OCI-LY7 (cell line): ENCODE measurements around the gene TIMM17B. TPM values are rescaled to one million over a fixed set of nuclear protein-coding genes. Genes with fewer than 3 reads are reported as not detected.

Experiments used
- BruUV-seq: library from RNA; stranded (reverse); fragments of 400-500 nt; replicated peaks from 2 replicates; lab custom pipeline; 2021; lab: Mats Ljungman, UMichigan
- CTCF ChIA-PET: fragments of 300-600 bp; sonication (Branson Sonifier 250); formaldehyde crosslinking; loops from one replicate; lab custom pipeline; 2022; ENCODE audit warnings: antibody characterized with exemption; ENCODE audit not compliant: unreplicated experiment; lab: Charles Lee
- POLR2A ChIA-PET: fragments of 300-600 bp; sonication (Branson Sonifier 250); formaldehyde crosslinking; loops from one replicate; lab custom pipeline; 2022; ENCODE audit warnings: antibody characterized with exemption; lab: Charles Lee
- DNase-seq: peaks from one replicate; pipeline ENCODE4 v3.0.0-alpha.2; 2015; ENCODE audit warnings: low spot score
- H2AFZ ChIP-seq: fragments of 200-600 bp; sonication (generic), shearing (Covaris generic); 2 replicates; pipeline ENCODE4 v1.6.1; 2014; ENCODE audit warnings: mild to moderate bottlenecking, antibody characterized with exemption, low read length, moderate library complexity
- H3K27ac ChIP-seq: fragments of 200-600 bp; sonication (generic); 2 replicates; pipeline ENCODE4 v1.5.1; 2014; ENCODE audit warnings: mixed run types, low read depth, mild to moderate bottlenecking, moderate library complexity, low read length, inconsistent platforms; ENCODE audit not compliant: poor library complexity, severe bottlenecking
- H3K36me3 ChIP-seq: fragments of 200-600 bp; sonication (generic); 2 replicates; pipeline ENCODE4 v1.6.1; 2014; ENCODE audit warnings: mild to moderate bottlenecking, antibody characterized with exemption, low read length, moderate library complexity, mixed read lengths; ENCODE audit not compliant: insufficient read depth
- H3K4me1 ChIP-seq: fragments of 200-600 bp; sonication (generic); 2 replicates; pipeline ENCODE4 v1.5.1; 2014; ENCODE audit warnings: mild to moderate bottlenecking, low read length; ENCODE audit not compliant: insufficient read depth, poor library complexity, severe bottlenecking
- H3K4me2 ChIP-seq: fragments of 200-600 bp; sonication (generic); 2 replicates; pipeline ENCODE4 v1.6.1; 2014; ENCODE audit warnings: mild to moderate bottlenecking, low read length
- H3K4me3 ChIP-seq: fragments of 200-600 bp; sonication (generic); 2 replicates; pipeline ENCODE4 v1.5.1; 2014; ENCODE audit warnings: mild to moderate bottlenecking, low read depth, low read length; ENCODE audit not compliant: poor library complexity, severe bottlenecking
- H3K79me2 ChIP-seq: fragments of 200-600 bp; sonication (generic); 2 replicates; pipeline ENCODE4 v1.6.1; 2016; ENCODE audit warnings: low read depth, mild to moderate bottlenecking, low read length, moderate library complexity, mixed read lengths; ENCODE audit not compliant: insufficient read depth
- H3K9me2 ChIP-seq: fragments of 200-600 bp; sonication (generic); 2 replicates; pipeline ENCODE4 v1.6.1; 2016; ENCODE audit warnings: mild to moderate bottlenecking, low read length, mixed read lengths; ENCODE audit not compliant: insufficient read depth
- H3K9me3 ChIP-seq: fragments of 200-600 bp; sonication (generic); 2 replicates; pipeline ENCODE4 v1.6.1; 2014; ENCODE audit warnings: mild to moderate bottlenecking, mixed run types, low read length, mixed read lengths
- H4K20me1 ChIP-seq: fragments of 200-600 bp; sonication (generic); 2 replicates; pipeline ENCODE4 v1.6.1; 2014; ENCODE audit warnings: mild to moderate bottlenecking, antibody characterized with exemption, low read length, moderate library complexity, mixed read lengths; ENCODE audit not compliant: insufficient read depth
- EZH2phosphoT487 ChIP-seq: fragments of 200-600 bp; sonication (generic); IDR thresholded peaks from 2 replicates; pipeline ENCODE4 v1.6.1; 2018; ENCODE audit warnings: low read depth, borderline replicate concordance, mild to moderate bottlenecking, mixed run types, antibody characterized with exemption, low read length, moderate library complexity, mixed read lengths
- intact Hi-C: fragments of 100-400 bp; cut with micrococcal nuclease; formaldehyde crosslinking; loops from one replicate; pipeline ENCODE4 v1.10.0; 2022; ENCODE audit not compliant: unreplicated experiment
- total RNA-seq, 2 experiments: library from RNA; depleted of rRNA in 1 of 2; stranded (reverse); fragments of >200 nt in 1 of 2; shearing (Covaris generic) in 1 of 2; gene quantifications; 2 replicates each; pipeline ENCODE4 v1.2.3, GENCODE V29; 2014 to 2022
- TF ChIP-seq, protein P1 (sequence below): fragments of 200-600 bp; sonication (generic); conservative IDR thresholded peaks from 2 replicates; pipeline ENCODE4 v1.5.1; 2014; ENCODE audit warnings: mild to moderate bottlenecking, antibody characterized with exemption, low read length, moderate library complexity, mixed read lengths

The TIMM17B gene
- total RNA-seq, 2 experiments from 2014 or later = 79.3 to 83.3 TPM

DNA sequence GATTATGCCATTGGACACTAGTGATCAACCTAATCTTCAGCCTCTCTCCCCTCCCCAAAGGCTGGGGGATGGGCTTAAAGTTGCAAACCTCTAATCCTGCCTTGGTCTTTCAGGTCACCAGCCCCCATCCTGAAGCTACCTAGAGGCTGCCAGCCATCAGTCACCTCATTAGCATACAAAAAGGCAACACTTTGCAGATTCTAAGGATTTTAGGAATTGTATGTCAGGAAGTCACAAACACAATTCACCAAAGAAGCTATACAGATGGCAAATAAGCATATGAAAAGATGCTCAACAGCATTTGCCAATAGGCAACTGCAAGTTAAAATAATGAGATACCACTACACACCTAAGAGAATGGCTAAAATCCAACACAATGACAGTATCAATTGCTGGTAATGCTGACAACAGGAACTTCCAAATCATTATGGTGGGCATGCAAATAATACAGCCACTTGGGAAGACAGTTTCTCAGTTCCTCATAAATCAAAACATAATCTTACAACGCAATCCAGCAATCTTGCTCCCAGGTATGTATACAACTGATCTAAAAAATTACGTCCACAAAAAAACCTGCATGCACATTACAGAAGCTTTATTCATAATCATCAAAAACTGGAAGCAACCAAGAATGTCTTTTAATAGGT, 30.3 kb upstream of the TIMM17B start:
- H3K79me2 ChIP-seq = peaks cover 18% of the 10 kb centered on the region; the same call in 1 of the 2 replicates
- H3K4me3 ChIP-seq = peak overlapping the region; percentile 24
- peak overlapping the region; percentile 58 for H3K27ac ChIP-seq
- no TSS peak for BruUV-seq
- no peaks in the 10 kb centered on the region for H4K20me1 ChIP-seq
- H3K4me2 ChIP-seq = peak overlapping the region; percentile 76
- POLR2A ChIA-PET = interaction anchor here (1.3 kb wide), 1 partner anchor 12 kb away, joined by 3 read pairs; no protein-coding TSS in a partner anchor
- no peak overlapping the region for H2AFZ ChIP-seq
- intact Hi-C loops = no loop called here
- CTCF ChIA-PET = interaction anchor here (0.5 kb wide), 1 partner anchor 11 kb away, joined by 3 read pairs; no protein-coding TSS in a partner anchor
- TF ChIP-seq, protein P1, sequence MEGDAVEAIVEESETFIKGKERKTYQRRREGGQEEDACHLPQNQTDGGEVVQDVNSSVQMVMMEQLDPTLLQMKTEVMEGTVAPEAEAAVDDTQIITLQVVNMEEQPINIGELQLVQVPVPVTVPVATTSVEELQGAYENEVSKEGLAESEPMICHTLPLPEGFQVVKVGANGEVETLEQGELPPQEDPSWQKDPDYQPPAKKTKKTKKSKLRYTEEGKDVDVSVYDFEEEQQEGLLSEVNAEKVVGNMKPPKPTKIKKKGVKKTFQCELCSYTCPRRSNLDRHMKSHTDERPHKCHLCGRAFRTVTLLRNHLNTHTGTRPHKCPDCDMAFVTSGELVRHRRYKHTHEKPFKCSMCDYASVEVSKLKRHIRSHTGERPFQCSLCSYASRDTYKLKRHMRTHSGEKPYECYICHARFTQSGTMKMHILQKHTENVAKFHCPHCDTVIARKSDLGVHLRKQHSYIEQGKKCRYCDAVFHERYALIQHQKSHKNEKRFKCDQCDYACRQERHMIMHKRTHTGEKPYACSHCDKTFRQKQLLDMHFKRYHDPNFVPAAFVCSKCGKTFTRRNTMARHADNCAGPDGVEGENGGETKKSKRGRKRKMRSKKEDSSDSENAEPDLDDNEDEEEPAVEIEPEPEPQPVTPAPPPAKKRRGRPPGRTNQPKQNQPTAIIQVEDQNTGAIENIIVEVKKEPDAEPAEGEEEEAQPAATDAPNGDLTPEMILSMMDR = no peak
- TF ChIP-seq EZH2phosphoT487 = no peak
- peaks cover 77% of the 10 kb centered on the region for H3K36me3 ChIP-seq
- no peaks in the 10 kb centered on the region for H3K9me2 ChIP-seq
- DNase-seq = no peak
- H3K4me1 ChIP-seq = peaks cover 22% of the 10 kb centered on the region
- no peaks in the 10 kb centered on the region for H3K9me3 ChIP-seq

- no peak overlapping the region for H3K4me3 ChIP-seq
- peaks cover 76% of the 10 kb centered on the region for H3K36me3 ChIP-seq
- H3K79me2 ChIP-seq = peaks cover 18% of the 10 kb centered on the region; the same call in 1 of the 2 replicates
- H2AFZ ChIP-seq = no peak overlapping the region
- POLR2A ChIA-PET = interaction anchor here (1.3 kb wide), 1 partner anchor 13 kb away, joined by 3 read pairs; no protein-coding TSS in a partner anchor
- no peak for DNase-seq
- no peak for TF ChIP-seq EZH2phosphoT487
- TF ChIP-seq, protein P1 = no peak
- no peaks in the 10 kb centered on the region for H4K20me1 ChIP-seq
- CTCF ChIA-PET = interaction anchor here (0.5 kb wide), 1 partner anchor 12 kb away, joined by 3 read pairs; no protein-coding TSS in a partner anchor
- intact Hi-C loops = no loop called here
- no peaks in the 10 kb centered on the region for H3K9me3 ChIP-seq
- BruUV-seq = no TSS peak
- H3K27ac ChIP-seq = peak overlapping the region; percentile 58
- H3K4me2 ChIP-seq = peak overlapping the region; percentile 76
- no peaks in the 10 kb centered on the region for H3K9me2 ChIP-seq
- peaks cover 22% of the 10 kb centered on the region for H3K4me1 ChIP-seq
Measured at GRCh38 chrX:48927123-48927522, 29.6 kb upstream of the TIMM17B start.

DNA sequence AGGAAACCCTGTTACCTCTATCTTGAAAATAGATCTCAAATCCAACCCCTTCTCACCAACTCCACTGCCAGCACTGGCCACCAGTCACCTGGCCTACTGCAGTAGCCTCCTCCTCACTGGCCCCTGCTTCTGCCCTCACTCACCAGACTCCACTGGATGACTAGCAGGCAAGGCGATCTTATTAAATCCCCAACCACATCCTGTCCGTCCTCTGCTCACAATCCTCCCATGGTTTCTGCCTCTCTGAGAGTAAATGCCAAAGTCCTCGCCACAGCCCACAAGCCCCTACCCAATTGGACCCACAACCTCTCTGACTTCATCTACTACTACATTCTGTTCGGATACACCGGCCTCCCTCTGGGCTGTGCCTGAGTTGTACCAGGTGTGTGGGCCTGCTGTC, 26.7 kb upstream of the TIMM17B start:
- intact Hi-C loops = no loop called here
- POLR2A ChIA-PET = no interaction called here

More for the DNA sequence above, 26.7 kb upstream of the TIMM17B start:
- DNase-seq = no peak
- H3K4me2 ChIP-seq = no peak overlapping the region
- H3K4me3 ChIP-seq = no peak overlapping the region
- H3K27ac ChIP-seq = no peak overlapping the region
- no peaks in the 10 kb centered on the region for H4K20me1 ChIP-seq
- H3K36me3 ChIP-seq = peaks cover 59% of the 10 kb centered on the region
- no TSS peak for BruUV-seq
- H2AFZ ChIP-seq = no peak overlapping the region
- no peaks in the 10 kb centered on the region for H3K9me2 ChIP-seq
- peaks cover 50% of the 10 kb centered on the region for H3K4me1 ChIP-seq
- no peaks in the 10 kb centered on the region for H3K9me3 ChIP-seq
- H3K79me2 ChIP-seq = peaks cover 18% of the 10 kb centered on the region; the same call in 1 of the 2 replicates
- CTCF ChIA-PET = no interaction called here
- TF ChIP-seq EZH2phosphoT487 = no peak
- TF ChIP-seq, protein P1 = no peak
